HEK293 (cell line): ENCODE measurements around the gene SUSD6.
A peak's percentile ranks its signal among the peaks of the same experiment; 100 is the strongest.

Experiments
- CTCF ChIA-PET: fragments of 350-600 bp; formaldehyde crosslinking; extraction: SDS; loops from one replicate; lab custom pipeline; 2021; ENCODE audit warnings: antibody characterized with exemption; lab: Yijun Ruan, JAX
- POLR2A ChIA-PET: fragments of 300-600 bp; formaldehyde crosslinking; extraction: SDS; loops from one replicate; lab custom pipeline; 2020; ENCODE audit warnings: antibody characterized with exemption, inconsistent platforms; lab: Yijun Ruan, JAX
- H3K27ac ChIP-seq: fragments of 200-500 bp; sonication (Bioruptor generic); 2 replicates; pipeline ENCODE4 v1.5.1; 2014; ENCODE audit warnings: low read depth, low read length, control low read depth, inconsistent platforms; ENCODE audit errors: extremely low read depth
- H3K36me3 ChIP-seq, 2 experiments: fragments of 200-500 bp in 1 of 2; sonication (Bioruptor generic) in 1 of 2; 1 replicate in 1 of 2; 2 replicates in 1 of 2; pipeline ENCODE4 v1.5.1; 2014 to 2017; ENCODE audit warnings: inconsistent platforms in 2 of 2, low read length in 2 of 2; ENCODE audit not compliant: control insufficient read depth in 2 of 2, insufficient read depth in 1 of 2
- H3K4me1 ChIP-seq: fragments of 200-500 bp; sonication (Bioruptor generic); 2 replicates; pipeline ENCODE4 v1.5.1; 2014; ENCODE audit warnings: mild to moderate bottlenecking, low read length, inconsistent platforms; ENCODE audit not compliant: control insufficient read depth, insufficient read depth
- H3K4me3 ChIP-seq: 2 replicates; pipeline ENCODE4 v1.5.1; 2011; ENCODE audit warnings: low read depth, mild to moderate bottlenecking, control low read depth, low read length, moderate library complexity
- H3K9me3 ChIP-seq: fragments of 200-500 bp; sonication (Bioruptor generic); 2 replicates; pipeline ENCODE4 v1.5.1; 2014; ENCODE audit warnings: low read depth, low read length, inconsistent platforms; ENCODE audit not compliant: control insufficient read depth, insufficient read depth
- EGR2 ChIP-seq: fragments of 450-650 bp; formaldehyde crosslinking; IDR thresholded peaks from 2 replicates; pipeline ENCODE4 v1.5.1; 2016; ENCODE audit warnings: low read depth, missing biosample characterization, missing genetic modification characterization
- HOXC10 ChIP-seq: sonication (generic); formaldehyde crosslinking; IDR thresholded peaks from 2 replicates; pipeline ENCODE4 v1.8.1; 2023; ENCODE audit warnings: mild to moderate bottlenecking, missing genetic modification reagents
- KLF17 ChIP-seq: fragments of 450-650 bp; formaldehyde crosslinking; IDR thresholded peaks from 2 replicates; pipeline ENCODE4 v1.5.1; 2016; ENCODE audit warnings: missing biosample characterization, missing genetic modification characterization
- PRDM10 ChIP-seq: fragments of 450-650 bp; formaldehyde crosslinking; IDR thresholded peaks from 2 replicates; pipeline ENCODE4 v1.5.1; 2016; ENCODE audit warnings: missing biosample characterization, missing genetic modification characterization
- PRDM6 ChIP-seq: fragments of 450-650 bp; formaldehyde crosslinking; IDR thresholded peaks from 2 replicates; pipeline ENCODE4 v1.5.1; 2017; ENCODE audit warnings: missing biosample characterization, missing genetic modification characterization
- REPIN1 ChIP-seq: fragments of 450-650 bp; formaldehyde crosslinking; IDR thresholded peaks from 2 replicates; pipeline ENCODE4 v1.5.1; 2017; ENCODE audit warnings: missing biosample characterization, missing genetic modification characterization, low read depth
- SCRT2 ChIP-seq: fragments of 450-650 bp; formaldehyde crosslinking; IDR thresholded peaks from 2 replicates; pipeline ENCODE4 v1.5.1; 2016; ENCODE audit warnings: missing biosample characterization, missing genetic modification characterization
- WT1 ChIP-seq: fragments of 450-650 bp; formaldehyde crosslinking; IDR thresholded peaks from 2 replicates; pipeline ENCODE4 v1.5.1; 2016; ENCODE audit warnings: missing biosample characterization, missing genetic modification characterization
- ZBTB1 ChIP-seq: fragments of 450-650 bp; formaldehyde crosslinking; IDR thresholded peaks from 2 replicates; pipeline ENCODE4 v1.5.1; 2016; ENCODE audit warnings: missing biosample characterization, missing genetic modification characterization
- ZBTB26 ChIP-seq: fragments of 450-650 bp; formaldehyde crosslinking; optimal IDR thresholded peaks from 2 replicates; pipeline ENCODE3; 2016; ENCODE audit warnings: missing biosample characterization, mild to moderate bottlenecking, missing genetic modification characterization
- ZNF114 ChIP-seq: fragments of 450-650 bp; formaldehyde crosslinking; IDR thresholded peaks from 2 replicates; pipeline ENCODE4 v1.5.0; 2017; ENCODE audit warnings: missing biosample characterization, missing genetic modification characterization
- ZNF184 ChIP-seq: fragments of 450-650 bp; IDR thresholded peaks from 2 replicates; pipeline ENCODE4 v1.5.1; 2018; ENCODE audit warnings: missing biosample characterization, mild to moderate bottlenecking, missing genetic modification characterization
- ZNF266 ChIP-seq: fragments of 450-650 bp; formaldehyde crosslinking; IDR thresholded peaks from 2 replicates; pipeline ENCODE4 v1.5.1; 2016; ENCODE audit warnings: missing biosample characterization, missing genetic modification characterization, low read depth
- ZNF280D ChIP-seq: fragments of 450-650 bp; formaldehyde crosslinking; IDR thresholded peaks from 2 replicates; pipeline ENCODE4 v1.5.1; 2016; ENCODE audit warnings: missing biosample characterization, missing genetic modification characterization
- ZNF324 ChIP-seq: fragments of 450-650 bp; formaldehyde crosslinking; IDR thresholded peaks from 2 replicates; pipeline ENCODE4 v1.5.1; 2016; ENCODE audit warnings: missing biosample characterization, missing genetic modification characterization
- ZNF398 ChIP-seq: fragments of 450-650 bp; formaldehyde crosslinking; IDR thresholded peaks from 2 replicates; pipeline ENCODE4 v1.5.1; 2017; ENCODE audit warnings: missing biosample characterization, missing genetic modification characterization
- ZNF423 ChIP-seq: fragments of 450-650 bp; formaldehyde crosslinking; IDR thresholded peaks from 2 replicates; pipeline ENCODE4 v1.5.1; 2016; ENCODE audit warnings: missing biosample characterization, missing genetic modification characterization
- ZNF48 ChIP-seq: fragments of 450-650 bp; formaldehyde crosslinking; IDR thresholded peaks from 2 replicates; pipeline ENCODE4 v1.5.1; 2016; ENCODE audit warnings: missing biosample characterization, missing genetic modification characterization
- ZNF501 ChIP-seq: fragments of 450-650 bp; formaldehyde crosslinking; IDR thresholded peaks from 2 replicates; pipeline ENCODE4 v1.5.1; 2016; ENCODE audit warnings: missing biosample characterization, missing genetic modification characterization
- ZSCAN23 ChIP-seq: fragments of 450-650 bp; formaldehyde crosslinking; IDR thresholded peaks from 2 replicates; pipeline ENCODE4 v1.5.1; 2016; ENCODE audit warnings: missing biosample characterization, missing genetic modification characterization
- ZSCAN4 ChIP-seq: fragments of 450-650 bp; formaldehyde crosslinking; IDR thresholded peaks from 2 replicates; pipeline ENCODE4 v1.5.1; 2017; ENCODE audit warnings: missing biosample characterization, missing genetic modification characterization

The SUSD6 gene

GRCh38 chr14:69643430-69644200, 32.2 kb downstream of the SUSD6 start (continued):
- TF ChIP-seq PRDM10 (peak; percentile 81), EGR2 (tag by site-specific recombination) (peak; percentile 73; the same call in 1 of the 2 replicates), SCRT2 (tag by site-specific recombination) (peak; percentile 22; the same call in 1 of the 2 replicates), ZNF184 (tag by site-specific recombination) (peak; percentile 41; the same call in 1 of the 2 replicates)

- no peaks in the 10 kb centered on the region for H3K36me3 ChIP-seq
- no peak overlapping the region for H3K4me3 ChIP-seq
- no peaks in the 10 kb centered on the region for H3K9me3 ChIP-seq
- peaks cover 17% of the 10 kb centered on the region for H3K4me1 ChIP-seq
- H3K27ac ChIP-seq: no peak overlapping the region
- ChIA-PET CTCF (interaction anchor here (0.6 kb wide), 1 partner anchor 30 kb away, joined by 3 read pairs; no protein-coding TSS in a partner anchor), POLR2A (no interaction called here)
- TF ChIP-seq ZNF398 (tag by site-specific recombination): no peak
- TF ChIP-seq ZSCAN4 (tag by site-specific recombination): no peak
- TF ChIP-seq ZBTB26: no peak
- no peak for TF ChIP-seq ZNF280D (tag by site-specific recombination)
- TF ChIP-seq ZNF501: no peak
- no peak for TF ChIP-seq ZNF48 (tag by site-specific recombination)
- no peak for TF ChIP-seq WT1 (tag by site-specific recombination)
- no peak for TF ChIP-seq ZNF266 (tag by site-specific recombination)
- no peak for TF ChIP-seq PRDM6 (tag by site-specific recombination)
- no peak for TF ChIP-seq ZNF324 (tag by site-specific recombination)
- no peak for TF ChIP-seq ZSCAN23 (tag by site-specific recombination)
- no peak for TF ChIP-seq KLF17
- TF ChIP-seq ZBTB1 (tag by site-specific recombination): no peak
- no peak for TF ChIP-seq HOXC10 (CRISPR knock-in tag)
- no peak for TF ChIP-seq ZNF423 (tag by site-specific recombination)
- no peak for TF ChIP-seq REPIN1 (tag by site-specific recombination)
- TF ChIP-seq ZNF114 (tag by site-specific recombination): no peak
Observed at GRCh38 chr14:69644814-69645213, 33.4 kb downstream of the SUSD6 start.
